HG03097 (cell line): ENCODE measurements around the gene PTX4.

Source experiments
- ATAC-seq: cut with Tn5 transposase; IDR thresholded peaks from one replicate; pipeline ENCODE4 v1.9.1; 2021; ENCODE audit not compliant: unreplicated experiment, low FRiP score

The PTX4 gene

DNA sequence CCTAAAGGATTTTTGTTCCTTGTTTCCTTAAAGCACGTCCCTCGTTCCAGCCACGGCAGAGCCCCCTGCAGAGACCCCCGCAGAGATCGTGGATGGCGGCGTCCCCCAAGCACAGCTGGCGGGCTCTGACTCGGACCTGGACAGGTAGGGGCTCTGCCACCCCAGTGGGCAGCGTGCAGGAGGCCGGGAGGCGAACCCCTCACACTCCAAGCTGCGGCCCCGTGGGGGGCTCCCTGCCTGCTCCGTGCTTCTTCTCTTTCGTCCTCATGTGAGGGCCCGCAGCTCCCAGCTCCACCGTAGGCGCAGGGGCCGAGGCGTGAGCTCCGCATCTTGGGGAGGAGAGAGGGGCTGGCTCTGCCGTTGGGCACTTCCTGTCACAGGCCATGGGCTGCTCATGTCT, 12.9 kb upstream of the PTX4 start:
- no peak for ATAC-seq

DNA sequence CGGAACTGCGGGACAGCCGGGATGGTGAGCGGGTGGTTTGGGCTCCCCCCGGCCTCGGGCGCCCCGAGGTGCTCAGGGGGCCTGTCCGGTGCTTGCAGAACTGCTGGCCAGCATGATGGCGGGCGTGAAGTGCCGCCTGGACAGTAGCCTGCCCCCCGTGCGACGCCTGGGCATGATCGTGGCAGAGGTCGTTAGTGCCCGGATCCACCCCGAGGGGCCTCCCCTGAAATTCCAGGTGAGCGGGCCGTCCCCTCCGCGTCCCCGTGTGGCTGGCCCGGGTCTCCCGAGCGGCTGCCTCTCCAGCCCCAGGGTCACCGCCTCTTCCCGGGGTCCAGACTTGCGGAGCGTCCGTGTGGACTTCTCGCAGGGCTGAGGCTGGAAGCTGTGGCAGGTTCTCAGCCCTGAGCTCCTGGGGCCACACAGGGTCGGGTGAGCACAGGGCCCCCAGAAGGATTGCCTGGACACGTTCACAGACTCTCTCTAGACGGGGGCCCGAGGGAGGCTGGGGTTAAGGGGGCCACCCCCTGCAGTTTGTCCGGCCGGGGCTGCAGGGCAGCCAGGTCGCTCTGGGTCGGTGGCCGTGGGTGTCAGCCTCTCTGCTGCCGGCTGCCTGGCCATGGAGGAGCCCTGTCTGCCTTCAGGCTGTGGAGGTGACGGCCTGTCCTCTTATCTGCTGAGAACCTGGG, 11.9 kb upstream of the PTX4 start:
- ATAC-seq, result no peak

DNA sequence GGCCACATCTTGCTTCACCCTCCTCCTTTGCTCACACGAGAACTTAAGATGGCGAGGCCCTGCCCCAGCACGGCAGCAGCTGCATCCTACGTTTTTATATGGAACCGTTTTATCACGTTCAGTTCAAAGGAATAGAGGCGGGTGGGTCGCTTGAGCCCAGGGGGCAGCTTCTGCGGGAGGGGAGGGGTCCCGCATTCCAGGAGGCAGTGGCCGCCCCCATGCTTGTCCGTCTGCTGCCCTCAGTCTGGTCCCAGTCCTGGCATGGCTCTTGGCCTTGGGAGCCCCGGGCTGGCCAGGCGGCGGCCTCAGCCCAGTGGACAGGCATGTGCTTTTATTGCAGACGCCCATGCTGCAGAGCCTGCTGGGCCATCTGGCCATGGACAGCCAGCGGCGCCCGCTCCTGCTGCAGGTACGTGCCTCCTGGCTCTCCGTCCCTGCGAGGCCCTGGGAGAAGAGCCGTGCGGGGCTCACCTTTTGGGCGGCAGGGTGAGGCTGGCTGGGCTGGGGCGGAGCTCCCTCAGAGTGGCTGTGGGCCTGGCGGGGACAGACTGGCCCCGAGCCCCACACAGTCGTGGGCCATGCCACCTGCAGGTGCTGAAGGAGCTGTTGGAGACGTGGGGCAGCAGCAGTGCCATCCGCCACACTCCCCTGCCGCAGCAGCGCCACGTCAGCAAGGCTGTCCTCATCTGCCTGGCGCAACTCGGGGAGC, 11.2 kb upstream of the PTX4 start:
- ATAC-seq, result no peak

DNA sequence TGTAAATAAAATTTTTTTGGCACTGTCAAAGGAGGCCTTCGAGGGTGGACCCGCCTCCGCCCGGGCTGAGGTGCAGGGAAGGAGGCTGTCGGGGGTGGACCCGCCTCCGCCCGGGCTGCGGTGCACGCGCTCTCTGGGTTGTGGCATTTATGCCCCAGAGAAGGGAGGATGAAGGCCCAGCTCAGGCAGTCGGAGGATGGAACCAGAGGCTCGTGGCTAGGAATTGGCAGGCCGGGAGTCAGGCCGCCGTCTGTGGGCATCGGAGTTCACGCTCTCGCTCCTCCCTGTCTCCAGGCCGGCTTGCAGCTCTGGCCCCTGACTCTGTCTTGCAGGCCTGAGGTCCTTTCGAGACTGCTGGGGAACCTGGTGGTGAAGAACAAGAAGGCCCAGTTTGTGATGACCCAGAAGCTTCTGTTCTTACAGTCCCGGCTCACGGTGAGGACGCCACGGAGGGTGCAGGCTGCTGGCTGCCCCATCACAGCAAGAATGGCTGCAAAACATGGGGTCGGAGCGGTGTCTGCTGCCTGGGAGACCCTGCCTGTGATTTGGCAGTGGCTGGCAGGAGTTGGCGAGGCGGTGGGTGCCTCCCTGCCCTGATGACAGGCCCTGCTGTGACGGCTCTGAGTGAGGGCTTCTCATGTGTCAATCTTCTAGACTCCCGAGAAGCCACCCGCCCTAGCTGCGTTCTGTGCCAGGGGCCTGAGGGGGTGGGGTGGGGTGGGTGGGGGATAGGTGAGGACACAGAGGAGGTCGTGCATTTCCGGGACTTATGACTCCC, 10.3 kb upstream of the PTX4 start:
- no peak for ATAC-seq

GRCh38 chr16:1497014-1497598, 8.4 kb upstream of the PTX4 start:
- no peak for ATAC-seq

DNA sequence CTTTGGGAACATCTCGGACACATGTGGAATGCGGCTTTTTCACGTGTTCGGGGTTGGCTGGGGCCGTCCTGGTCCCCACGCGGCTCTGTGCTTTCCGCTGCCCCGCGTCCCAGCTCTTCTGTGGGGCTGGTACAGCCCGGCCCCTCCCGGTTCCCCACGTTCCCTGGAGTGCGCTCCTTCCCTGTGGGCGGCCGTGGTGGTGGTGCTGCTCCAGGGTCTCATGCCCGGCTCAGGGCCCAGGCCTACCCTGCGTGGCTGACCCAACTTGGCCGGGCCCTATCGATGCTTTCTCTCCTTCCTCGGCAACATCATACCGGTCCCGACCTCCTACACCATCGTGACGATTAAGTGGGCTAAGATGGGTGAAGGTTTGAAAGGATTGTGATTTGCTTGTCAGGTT, 7.7 kb upstream of the PTX4 start:
- no peak for ATAC-seq

- ATAC-seq, result no peak
These were observed 7.1 kb upstream of the PTX4 start for GRCh38 chr16:1495889-1496262.

- no peak for ATAC-seq
These were observed 6.6 kb upstream of the PTX4 start for GRCh38 chr16:1495211-1495888.

DNA sequence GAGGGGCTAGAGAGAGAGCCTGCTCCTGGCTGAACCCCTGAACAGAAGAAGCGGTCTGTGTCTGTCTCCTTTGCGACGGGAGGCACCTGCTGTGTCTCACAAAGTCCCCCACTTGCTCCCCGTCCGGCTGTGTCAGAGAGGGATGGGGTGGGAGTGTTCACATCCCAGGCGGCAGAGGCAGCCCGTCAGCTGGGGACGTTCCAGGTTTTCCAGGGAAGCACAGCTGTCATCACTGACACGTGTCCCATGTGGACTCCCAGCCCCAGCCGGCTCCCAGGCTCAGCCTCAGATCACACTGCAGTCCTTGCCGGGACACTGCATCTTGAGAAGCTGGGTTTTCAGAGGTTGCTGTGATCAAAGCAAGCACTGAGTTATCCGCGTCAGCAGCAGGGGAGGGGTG, 6.0 kb upstream of the PTX4 start:
- ATAC-seq, result no peak

DNA sequence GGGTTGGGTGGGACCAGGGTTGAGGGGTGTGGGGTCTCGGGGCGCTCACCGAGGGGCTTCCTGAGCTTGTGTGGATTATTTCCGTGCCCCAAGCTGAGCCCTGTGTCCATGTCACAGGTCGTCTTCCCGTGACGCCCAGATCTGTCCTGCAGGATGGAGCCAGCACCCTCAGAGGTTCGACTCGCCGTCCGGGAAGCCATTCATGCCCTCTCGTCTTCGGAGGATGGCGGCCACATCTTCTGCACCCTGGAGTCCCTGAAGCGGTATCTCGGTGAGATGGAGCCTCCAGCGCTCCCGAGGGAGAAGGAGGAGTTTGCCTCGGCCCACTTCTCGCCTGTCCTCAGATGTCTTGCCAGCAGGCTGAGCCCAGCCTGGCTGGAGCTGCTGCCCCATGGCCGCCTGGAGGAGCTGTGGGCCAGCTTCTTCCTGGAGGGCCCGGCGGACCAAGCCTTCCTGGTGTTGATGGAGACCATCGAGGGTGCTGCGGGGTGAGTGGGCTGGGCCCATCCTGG, 5.4 kb upstream of the PTX4 start:
- ATAC-seq, result no peak

DNA sequence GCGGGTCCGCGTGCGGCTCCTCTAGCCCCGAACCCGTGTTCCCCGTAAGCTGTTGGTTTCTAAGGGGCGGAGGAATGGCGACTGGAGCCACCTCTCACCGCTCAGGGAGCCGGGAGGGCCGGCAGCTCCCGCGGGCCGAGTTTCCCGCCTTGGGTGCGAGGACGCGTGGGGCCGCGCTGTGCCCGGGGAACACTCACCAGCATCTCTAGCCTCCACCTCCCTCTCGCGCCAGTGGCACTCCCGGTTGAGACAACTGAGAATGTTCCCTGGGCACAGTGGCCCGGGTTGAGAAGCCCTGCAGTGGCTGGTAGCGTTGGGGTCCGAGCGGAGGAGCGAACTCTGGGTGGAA, 5.0 kb upstream of the PTX4 start:
- ATAC-seq, result no peak

DNA sequence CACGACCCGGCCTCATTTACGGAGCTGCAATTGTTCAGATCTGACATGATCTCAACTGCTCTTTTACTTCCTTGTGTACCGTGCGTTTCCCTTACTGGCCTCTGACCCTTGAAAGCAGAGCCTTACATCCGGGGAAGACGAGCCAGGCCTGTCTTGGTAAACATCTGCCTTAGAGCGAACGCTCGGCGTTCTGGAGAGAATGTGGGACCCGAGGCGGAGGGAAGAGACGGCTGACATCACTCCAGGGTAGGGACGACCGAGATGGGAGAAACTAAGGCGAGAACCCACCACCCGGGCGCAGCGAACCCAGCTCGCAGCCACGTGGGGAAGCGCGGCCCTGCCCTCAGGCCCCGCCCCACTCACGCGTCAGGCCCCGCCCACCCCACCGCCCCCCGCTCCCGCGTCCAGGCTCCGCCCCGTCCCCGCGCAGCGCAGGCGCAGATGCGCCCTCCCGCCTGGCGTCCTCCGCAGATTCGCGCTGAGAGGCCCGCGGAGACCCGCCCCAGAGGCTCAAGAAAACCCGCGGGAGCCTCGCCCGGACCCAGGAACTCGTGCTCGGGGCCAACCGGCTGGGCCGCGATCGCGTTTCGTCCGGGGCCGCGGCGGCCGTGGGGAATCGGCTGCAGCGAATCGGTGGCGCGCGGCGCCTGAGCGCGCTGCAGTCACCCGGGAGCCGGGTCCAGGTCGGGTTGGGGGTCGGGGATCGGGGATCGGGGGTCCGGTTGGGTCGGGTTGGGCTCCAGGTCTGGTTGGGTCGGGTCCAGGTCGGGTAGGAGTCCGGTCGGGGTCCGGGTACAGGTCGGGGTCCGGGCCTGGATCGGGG, 4.4 kb upstream of the PTX4 start, which contains the start of gene TELO2:
Gene TELO2 (plus strand): TSS at position 438 of the 823 bp plus-strand sequence. CDS start 922 bp downstream, outside the sequence.
- peak; percentile 54 for ATAC-seq

- no peak for ATAC-seq
These were observed 3.6 kb upstream of the PTX4 start for GRCh38 chr16:1492082-1492922.

DNA sequence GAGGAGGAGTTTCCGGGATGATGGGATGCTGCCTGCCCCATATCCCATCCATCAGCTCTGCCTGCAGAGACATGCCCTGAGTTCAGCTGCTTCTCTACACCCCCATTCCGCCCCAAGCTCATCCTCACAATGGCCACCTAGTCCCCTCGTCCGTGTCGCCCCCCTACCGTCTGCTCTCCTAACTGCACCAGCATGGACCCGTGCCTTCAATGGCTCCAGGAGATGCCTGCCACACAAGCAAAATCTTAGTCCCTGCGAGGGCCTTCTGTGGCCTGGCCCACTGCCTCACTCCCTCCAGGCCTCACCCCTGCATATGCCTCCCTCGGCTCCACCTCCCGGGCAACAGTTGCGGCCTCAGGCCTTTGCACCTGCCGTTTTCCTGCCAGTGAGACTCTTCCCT, 2.6 kb upstream of the PTX4 start:
- ATAC-seq, result no peak

DNA sequence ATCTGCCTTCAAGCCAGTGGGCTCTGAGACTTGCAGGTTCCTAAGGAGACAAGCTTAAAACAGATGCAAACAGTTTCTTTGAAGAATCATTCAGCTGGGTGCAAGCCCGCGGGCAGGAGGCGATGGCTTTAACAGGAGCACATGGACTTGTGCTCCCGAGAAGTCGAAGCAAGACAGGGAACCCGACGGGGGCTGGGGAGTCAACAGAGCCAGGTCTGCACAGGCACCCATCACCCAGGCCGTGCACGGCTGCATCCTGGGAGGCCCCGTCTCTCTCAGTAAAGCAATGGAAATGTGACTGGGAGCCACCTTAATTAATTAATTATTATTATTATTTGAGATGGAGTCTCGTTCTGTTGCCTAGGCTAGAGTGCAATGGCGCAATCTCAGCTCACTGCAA, 333 bp upstream of the PTX4 start:
- ATAC-seq, result no peak

GRCh38 chr16:1488054-1488601, 616 bp downstream of the PTX4 start:
- ATAC-seq, result no peak

DNA sequence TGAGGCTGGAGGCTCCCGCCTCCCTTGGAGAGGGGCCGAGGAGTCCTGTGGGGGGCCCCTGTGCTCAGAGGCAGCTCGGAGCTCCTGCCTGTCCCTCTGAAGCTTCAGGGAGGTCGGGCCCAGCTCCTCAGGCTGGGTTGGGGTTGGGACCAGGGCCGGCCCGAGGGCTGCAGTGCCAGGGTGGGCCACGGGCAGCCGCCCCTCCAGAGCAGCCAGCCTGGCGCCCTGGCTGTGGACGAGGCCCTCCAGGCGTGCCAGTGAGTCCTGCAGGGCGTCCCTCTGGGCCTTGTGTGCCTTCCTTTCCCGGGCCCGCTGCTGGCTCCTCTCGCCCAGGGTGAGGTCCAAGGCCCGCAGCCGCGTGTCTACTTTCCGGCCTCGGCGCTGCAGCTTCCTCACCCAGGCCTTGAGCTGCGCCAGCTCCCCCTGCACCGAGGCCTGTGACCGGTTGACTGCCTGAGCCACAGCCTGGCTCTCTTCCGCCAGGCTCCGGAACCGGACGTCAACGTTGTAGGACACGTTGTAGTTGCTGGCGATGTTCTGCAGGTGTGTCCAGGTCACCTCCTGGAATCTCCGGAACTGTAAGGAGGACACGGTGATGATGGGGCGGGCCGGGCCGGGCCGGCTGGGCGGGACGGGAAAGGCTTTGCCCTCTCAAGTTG, 1.2 kb downstream of the PTX4 start:
- no peak for ATAC-seq
